Neural progenitor cell (in vitro differentiated cells): ENCODE results near the gene MTNR1A.

ENCODE experiments used
- EZH2 ChIP-seq: fragments of 200-600 bp; sonication (generic); IDR thresholded peaks from 2 replicates; pipeline ENCODE4 v1.6.1; 2017; ENCODE audit warnings: antibody characterized with exemption, mild to moderate bottlenecking, moderate library complexity
- EZH2phosphoT487 ChIP-seq: fragments of 200-600 bp; sonication (generic); IDR thresholded peaks from 2 replicates; pipeline ENCODE4 v1.6.1; 2017; ENCODE audit warnings: antibody characterized with exemption
- TF ChIP-seq, protein P1 (sequence below): fragments of 200-600 bp; sonication (generic); IDR thresholded peaks from 2 replicates; pipeline ENCODE4 v1.5.1; 2017; ENCODE audit warnings: antibody characterized with exemption, mild to moderate bottlenecking

DNA sequence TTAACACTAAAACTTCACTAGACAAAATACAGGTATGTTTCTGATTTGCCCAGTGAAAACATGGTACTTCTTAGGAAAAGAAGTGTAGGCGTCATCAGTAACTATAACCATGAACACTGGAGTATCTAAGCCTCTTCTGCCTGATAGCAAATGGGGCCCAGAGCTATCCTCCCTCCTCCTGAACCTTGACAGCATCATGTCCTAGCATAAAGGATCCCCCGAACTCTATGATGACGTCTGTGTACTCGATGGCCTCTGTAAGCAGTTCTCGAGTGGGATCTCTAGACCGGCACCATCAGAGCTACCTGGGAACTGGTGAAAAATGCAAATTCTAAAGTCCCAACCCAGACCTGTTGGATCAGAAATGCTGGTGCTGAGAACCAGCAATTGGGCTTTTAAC, 36.3 kb upstream of the MTNR1A start:
- TF ChIP-seq, protein P1, sequence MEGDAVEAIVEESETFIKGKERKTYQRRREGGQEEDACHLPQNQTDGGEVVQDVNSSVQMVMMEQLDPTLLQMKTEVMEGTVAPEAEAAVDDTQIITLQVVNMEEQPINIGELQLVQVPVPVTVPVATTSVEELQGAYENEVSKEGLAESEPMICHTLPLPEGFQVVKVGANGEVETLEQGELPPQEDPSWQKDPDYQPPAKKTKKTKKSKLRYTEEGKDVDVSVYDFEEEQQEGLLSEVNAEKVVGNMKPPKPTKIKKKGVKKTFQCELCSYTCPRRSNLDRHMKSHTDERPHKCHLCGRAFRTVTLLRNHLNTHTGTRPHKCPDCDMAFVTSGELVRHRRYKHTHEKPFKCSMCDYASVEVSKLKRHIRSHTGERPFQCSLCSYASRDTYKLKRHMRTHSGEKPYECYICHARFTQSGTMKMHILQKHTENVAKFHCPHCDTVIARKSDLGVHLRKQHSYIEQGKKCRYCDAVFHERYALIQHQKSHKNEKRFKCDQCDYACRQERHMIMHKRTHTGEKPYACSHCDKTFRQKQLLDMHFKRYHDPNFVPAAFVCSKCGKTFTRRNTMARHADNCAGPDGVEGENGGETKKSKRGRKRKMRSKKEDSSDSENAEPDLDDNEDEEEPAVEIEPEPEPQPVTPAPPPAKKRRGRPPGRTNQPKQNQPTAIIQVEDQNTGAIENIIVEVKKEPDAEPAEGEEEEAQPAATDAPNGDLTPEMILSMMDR = no peak
- TF ChIP-seq EZH2 (no peak), EZH2phosphoT487 (no peak)
